Measurements from ENCODE around the gene NDUFS6. TPM values are rescaled to one million over a fixed set of nuclear protein-coding genes. Genes with fewer than 3 reads are reported as not detected.

Gene NDUFS6
- total and polyA plus RNA-seq, 2 of the 8 experiments (the other 6 are each of a cell fraction or from before 2014, with no cell fraction given) = 72.7 to 191 TPM

DNA sequence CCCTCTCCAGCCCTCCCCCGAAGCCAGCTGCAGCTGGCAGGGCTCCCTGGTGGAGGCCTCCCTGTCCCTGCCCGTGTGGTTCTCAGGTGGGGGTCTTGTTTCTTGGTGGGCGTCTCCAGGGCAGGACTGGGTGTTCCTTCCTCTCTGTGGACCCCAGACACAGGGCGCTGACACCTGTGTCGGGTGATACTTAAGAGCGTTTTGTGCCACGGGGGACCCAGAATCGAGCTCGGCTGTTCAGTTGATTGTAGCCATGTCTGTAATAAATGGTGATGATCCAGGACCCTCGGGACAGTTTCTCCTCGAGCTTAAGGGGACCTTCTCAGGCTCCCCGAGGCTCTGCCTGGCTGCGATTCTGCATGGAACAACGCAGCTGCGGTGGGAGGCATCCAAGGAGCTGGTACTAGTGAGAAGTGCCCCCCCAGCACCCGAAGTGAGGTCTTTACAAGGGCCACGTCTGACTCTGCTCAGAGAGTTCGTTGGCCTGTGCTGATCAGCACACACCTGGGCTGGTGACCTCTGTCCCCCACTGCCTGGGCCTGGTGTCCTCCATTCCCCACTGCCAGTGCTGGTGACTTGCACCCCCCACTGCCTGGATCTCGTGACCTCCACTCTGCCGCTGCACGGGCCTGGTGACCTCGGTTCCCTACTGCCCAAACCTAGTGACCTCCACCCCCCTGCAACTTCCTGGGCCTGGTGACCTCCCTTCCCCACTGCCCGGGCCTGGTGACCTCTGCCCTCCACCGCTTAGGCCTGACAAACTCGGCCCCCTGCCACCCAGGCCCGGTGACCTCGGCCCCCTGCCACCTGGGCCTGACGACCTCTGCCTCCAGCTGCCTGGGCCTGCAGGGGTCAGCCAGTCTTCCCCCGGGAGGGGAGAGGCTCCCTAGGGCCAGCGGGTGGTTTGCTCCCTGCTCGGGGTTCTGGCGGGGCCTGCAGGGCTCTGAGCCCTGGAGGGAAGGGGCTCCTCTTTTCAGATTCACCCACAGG, 36.0 kb downstream of the NDUFS6 start (continued):
- TF ChIP-seq CTCF (IDR thresholded peaks at IDR 0.05; ENCODE audit: control extremely low read depth in 1 of 3, insufficient read depth in 1 of 3, low read depth in 1 of 3, low read length in 3 of 3) = no peak
